Measurements from ENCODE around the gene MAP3K10.

The MAP3K10 gene

DNA sequence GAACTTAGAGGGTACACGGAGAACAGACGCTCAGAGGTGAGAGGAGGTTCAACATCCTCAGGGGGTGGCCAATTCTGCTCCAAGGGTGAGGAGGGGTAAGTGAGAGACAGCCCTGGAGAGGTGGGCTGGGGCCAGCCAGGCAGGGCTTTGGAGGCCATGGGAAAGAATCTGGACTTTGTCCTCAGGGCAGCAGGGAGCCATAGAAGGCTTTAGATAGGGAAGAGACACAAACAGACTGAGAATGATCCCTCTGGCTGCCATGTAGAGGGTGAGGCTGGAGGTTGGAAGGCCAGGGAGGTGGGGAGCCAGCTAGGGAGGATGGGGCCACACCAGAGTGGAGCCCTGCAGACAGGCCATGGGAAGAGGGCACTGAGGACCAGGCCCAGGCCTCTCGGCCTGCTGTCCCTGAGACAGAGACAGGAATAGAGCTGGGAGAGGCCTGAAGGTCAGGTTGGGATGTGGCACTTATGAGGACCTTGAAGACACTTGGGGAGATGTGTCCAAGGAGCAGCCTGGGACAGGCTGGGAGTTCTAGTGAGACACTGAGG is 64.5 kb downstream of the MAP3K10 start:
- DNase-seq (ENCODE audit: low spot score): no peak
- TF ChIP-seq, protein P1, sequence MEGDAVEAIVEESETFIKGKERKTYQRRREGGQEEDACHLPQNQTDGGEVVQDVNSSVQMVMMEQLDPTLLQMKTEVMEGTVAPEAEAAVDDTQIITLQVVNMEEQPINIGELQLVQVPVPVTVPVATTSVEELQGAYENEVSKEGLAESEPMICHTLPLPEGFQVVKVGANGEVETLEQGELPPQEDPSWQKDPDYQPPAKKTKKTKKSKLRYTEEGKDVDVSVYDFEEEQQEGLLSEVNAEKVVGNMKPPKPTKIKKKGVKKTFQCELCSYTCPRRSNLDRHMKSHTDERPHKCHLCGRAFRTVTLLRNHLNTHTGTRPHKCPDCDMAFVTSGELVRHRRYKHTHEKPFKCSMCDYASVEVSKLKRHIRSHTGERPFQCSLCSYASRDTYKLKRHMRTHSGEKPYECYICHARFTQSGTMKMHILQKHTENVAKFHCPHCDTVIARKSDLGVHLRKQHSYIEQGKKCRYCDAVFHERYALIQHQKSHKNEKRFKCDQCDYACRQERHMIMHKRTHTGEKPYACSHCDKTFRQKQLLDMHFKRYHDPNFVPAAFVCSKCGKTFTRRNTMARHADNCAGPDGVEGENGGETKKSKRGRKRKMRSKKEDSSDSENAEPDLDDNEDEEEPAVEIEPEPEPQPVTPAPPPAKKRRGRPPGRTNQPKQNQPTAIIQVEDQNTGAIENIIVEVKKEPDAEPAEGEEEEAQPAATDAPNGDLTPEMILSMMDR (IDR thresholded peaks at IDR 0.05; ENCODE audit: extremely low read depth, insufficient read depth, missing control alignments): no peak
- in situ Hi-C loops (cut with MboI; ENCODE audit: low pct_unique_long_range_greater_than_20kb, low sequenced_read_pairs, unreplicated experiment): no loop called here

DNA sequence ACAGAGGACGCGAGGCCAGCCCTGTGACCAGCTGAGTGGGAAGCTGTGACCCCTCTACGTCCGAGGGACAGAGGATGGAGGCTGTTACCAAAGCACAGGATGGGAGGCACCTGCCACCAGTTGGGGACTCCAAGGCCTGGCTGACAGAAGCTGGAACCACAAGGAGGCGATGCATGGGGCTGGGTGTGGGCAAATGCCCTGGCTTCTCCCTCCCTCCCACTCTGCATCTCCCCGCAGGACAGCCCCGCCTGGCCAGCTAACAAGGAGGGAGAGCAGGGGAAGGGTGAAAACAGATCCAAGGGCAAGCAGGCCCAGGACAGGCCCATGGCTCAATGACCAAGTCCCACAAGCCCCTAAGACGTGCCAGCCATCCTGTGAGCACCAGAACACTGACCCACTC is 65.3 kb downstream of the MAP3K10 start:
- in situ Hi-C loops (cut with MboI; ENCODE audit: low pct_unique_long_range_greater_than_20kb, low sequenced_read_pairs, unreplicated experiment): no loop called here
- TF ChIP-seq, protein P1 (IDR thresholded peaks at IDR 0.05; ENCODE audit: extremely low read depth, insufficient read depth, missing control alignments): no peak
- DNase-seq (ENCODE audit: low spot score): no peak

DNA sequence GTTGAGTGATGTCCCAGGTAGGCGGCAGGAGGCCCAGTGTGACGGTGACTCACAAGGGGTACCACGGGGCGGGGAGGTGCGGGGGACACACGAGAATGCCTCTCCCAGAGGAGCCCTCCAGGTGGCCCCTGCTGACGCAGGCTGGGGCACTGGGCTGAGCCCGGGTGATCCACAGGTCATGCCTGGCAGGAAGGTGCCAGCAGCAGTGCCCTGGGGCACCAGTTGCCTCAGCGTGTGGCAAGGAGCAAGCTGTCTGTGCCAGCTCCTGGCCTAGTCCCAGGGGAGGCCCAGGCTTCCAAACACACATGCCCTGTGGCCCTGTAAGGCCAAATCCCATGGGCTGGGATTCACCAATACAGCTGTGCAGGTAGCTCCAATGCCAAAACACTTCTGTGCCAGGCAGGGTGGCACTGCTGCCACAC is 65.9 kb downstream of the MAP3K10 start:
- in situ Hi-C loops (cut with MboI; ENCODE audit: low pct_unique_long_range_greater_than_20kb, low sequenced_read_pairs, unreplicated experiment): no loop called here
- TF ChIP-seq, protein P1 (IDR thresholded peaks at IDR 0.05; ENCODE audit: extremely low read depth, insufficient read depth, missing control alignments): no peak
- no peak for DNase-seq (ENCODE audit: low spot score)

DNA sequence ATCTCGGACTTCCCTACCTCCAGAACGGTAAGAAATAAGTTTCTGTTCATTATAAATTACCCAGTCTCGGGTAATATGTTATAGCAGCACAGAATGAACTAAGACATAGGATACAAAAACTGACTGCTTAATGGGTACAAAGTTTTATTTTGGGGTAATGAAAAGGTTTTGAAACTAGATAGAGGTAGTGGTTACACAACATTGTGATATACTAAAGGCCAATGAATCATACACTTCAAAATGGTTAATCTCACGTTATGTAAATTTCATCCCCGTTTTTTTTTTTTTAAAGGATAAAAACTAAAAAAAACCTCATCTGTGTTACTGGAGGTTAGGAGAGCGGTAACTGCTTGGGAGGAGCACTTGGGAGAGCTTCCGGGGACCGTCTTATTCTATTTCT is 70.4 kb downstream of the MAP3K10 start:
- DNase-seq (ENCODE audit: low spot score): no peak
- TF ChIP-seq, protein P1 (IDR thresholded peaks at IDR 0.05; ENCODE audit: extremely low read depth, insufficient read depth, missing control alignments): no peak
- in situ Hi-C loops (cut with MboI; ENCODE audit: low pct_unique_long_range_greater_than_20kb, low sequenced_read_pairs, unreplicated experiment): no loop called here

DNA sequence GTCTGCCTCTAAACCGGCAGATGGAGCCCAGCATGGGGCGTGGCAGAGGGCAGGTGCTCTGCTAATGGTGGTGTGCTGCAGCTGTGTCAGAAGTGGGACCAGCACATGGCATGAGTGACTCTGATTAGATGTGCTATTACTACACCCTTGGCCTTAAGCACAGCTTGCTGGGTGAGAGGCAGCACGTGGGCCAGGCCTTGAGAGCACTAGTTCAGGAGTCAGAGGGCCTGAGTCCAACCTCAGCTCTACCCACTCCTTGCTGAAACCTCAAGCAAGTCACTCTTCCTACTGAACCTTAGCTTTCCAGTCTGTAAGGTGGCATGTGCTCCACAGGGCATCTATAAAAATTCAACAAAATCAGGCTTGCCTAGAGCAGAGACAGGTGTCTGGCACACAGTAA is 71.2 kb downstream of the MAP3K10 start:
- in situ Hi-C loops (cut with MboI; ENCODE audit: low pct_unique_long_range_greater_than_20kb, low sequenced_read_pairs, unreplicated experiment): no loop called here
- DNase-seq (ENCODE audit: low spot score): no peak
- TF ChIP-seq, protein P1 (IDR thresholded peaks at IDR 0.05; ENCODE audit: extremely low read depth, insufficient read depth, missing control alignments): no peak

DNA sequence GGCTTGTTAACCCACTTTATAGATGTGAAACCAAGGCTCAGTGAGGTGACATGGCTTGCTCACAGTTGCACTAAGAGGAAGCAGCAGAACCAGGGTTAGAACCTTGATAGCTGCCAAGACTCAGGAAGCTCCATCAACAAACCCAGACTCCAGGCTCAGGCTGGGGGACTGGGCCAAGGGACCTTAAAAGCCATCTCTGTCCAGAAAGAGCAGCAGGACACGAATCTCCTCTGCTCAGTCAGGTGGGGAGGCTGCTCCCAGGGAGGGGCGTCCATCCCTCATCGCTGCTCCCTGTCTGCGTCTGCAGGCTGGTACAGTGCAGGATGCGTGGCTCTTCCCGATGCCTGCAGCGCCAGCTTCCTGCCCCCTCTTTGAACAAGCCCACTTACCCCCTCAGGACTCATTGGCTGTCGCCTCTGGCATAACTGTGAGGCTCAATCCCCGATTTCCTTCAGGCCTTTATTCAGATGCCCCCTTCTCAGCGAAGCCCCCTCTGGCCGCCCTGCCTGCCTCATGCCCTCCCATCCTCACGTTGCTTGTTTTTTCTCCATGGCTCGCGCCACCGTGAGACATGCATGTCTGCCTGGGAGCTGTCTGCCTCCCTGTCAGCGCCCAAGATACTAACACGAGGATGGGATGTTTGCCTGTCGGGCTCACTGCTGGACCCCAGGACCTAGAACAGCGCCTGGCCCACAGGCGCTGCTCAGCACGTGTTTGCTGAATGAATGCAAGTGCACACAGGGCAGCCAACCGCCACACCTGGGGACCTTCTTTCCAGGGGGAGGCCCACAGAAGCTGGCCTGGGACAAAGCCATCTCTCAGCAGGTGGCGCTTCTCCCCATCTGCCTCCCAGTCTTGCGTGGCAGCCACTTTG is 72.5 kb downstream of the MAP3K10 start:
- TF ChIP-seq, protein P1 (IDR thresholded peaks at IDR 0.05; ENCODE audit: extremely low read depth, insufficient read depth, missing control alignments): no peak
- DNase-seq (ENCODE audit: low spot score): no peak
- in situ Hi-C loops (cut with MboI; ENCODE audit: low pct_unique_long_range_greater_than_20kb, low sequenced_read_pairs, unreplicated experiment): no loop called here
